Measurements from ENCODE around the gene CARS2. TPM values are rescaled to one million over a fixed set of nuclear protein-coding genes. Genes with fewer than 3 reads are reported as not detected.
"Not testable (repeated sequence)": the region's sequence is repeated elsewhere in the genome, so short reads cannot be mapped to it uniquely, and the experiment has no call there.

CARS2 gene
- total RNA-seq, 4 donors from 2014 or later = 49.0 to 78.1 (median 68.4) TPM

- Histone ChIP-seq H3K4me1 (no peaks in the 10 kb centered on the region), H3K27me3 (no peaks in the 10 kb centered on the region), H3K27ac (no peak overlapping the region), H3K36me3 (peaks cover 13 to 27% of the 10 kb centered on the region in 2 donors), H3K4me3 (replicated peaks in 1 of 3) (no peak overlapping the region), H3K9me3 (no peaks in the 10 kb centered on the region)
- intact Hi-C loops (cut with DNase I) = no loop called here
- DNase-seq = no peak
- no peak for TF ChIP-seq POLR2A (IDR thresholded peaks at IDR 0.05)
- TF ChIP-seq, protein P1, sequence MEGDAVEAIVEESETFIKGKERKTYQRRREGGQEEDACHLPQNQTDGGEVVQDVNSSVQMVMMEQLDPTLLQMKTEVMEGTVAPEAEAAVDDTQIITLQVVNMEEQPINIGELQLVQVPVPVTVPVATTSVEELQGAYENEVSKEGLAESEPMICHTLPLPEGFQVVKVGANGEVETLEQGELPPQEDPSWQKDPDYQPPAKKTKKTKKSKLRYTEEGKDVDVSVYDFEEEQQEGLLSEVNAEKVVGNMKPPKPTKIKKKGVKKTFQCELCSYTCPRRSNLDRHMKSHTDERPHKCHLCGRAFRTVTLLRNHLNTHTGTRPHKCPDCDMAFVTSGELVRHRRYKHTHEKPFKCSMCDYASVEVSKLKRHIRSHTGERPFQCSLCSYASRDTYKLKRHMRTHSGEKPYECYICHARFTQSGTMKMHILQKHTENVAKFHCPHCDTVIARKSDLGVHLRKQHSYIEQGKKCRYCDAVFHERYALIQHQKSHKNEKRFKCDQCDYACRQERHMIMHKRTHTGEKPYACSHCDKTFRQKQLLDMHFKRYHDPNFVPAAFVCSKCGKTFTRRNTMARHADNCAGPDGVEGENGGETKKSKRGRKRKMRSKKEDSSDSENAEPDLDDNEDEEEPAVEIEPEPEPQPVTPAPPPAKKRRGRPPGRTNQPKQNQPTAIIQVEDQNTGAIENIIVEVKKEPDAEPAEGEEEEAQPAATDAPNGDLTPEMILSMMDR (IDR thresholded peaks at IDR 0.05) = no peak
- 90 to 92% methylated on average over 12 of the region's 12 CpGs for WGBS, 2 donors
Observed at GRCh38 chr13:110682746-110683145, 23.2 kb downstream of the CARS2 start.

DNA sequence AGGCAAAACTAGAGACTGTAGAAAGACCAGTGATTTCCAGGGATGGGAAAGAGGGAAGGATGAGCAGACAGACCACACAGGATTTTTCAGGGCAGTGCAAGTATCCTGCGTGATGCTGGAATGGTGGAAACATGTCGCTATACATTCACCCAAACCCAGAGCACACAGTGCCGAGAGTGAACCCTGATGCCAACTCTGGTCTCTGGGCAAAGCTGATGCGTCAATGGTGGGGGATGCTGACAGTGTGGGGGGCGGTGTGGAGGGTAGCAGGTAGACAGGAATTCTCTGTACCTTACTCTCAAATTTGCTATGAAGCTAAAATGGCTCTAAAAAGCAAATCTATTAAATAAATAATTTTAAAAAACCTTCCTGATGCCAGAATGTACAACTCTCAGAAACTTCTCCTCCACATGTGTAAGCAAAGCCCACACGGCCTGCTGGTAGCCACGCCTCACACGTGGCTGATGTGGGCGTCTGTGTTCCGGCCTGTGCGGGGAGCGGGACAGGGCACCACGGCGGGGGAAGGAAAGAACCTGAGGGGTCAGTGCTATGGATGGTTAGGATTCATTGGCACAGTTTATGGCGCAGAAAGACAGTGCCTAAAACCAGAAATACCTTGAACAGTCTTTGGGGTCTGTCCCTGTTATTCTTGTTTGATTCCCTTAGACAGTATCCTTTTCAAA lies 23.9 kb downstream of the CARS2 start:
- no peak overlapping the region for H3K4me3 ChIP-seq (replicated peaks in 1 of 3)
- no peaks in the 10 kb centered on the region for H3K27me3 ChIP-seq
- intact Hi-C loops (cut with DNase I) = no loop called here
- H3K4me1 ChIP-seq = no peaks in the 10 kb centered on the region
- DNase-seq = no peak
- 90% methylated on average over 15 of the region's 15 CpGs for WGBS, 2 donors
- H3K9me3 ChIP-seq = no peaks in the 10 kb centered on the region
- no peak overlapping the region for H3K27ac ChIP-seq
- TF ChIP-seq POLR2A (IDR thresholded peaks at IDR 0.05) = no peak
- peaks cover 10 to 24% of the 10 kb centered on the region in 2 donors for H3K36me3 ChIP-seq

DNA sequence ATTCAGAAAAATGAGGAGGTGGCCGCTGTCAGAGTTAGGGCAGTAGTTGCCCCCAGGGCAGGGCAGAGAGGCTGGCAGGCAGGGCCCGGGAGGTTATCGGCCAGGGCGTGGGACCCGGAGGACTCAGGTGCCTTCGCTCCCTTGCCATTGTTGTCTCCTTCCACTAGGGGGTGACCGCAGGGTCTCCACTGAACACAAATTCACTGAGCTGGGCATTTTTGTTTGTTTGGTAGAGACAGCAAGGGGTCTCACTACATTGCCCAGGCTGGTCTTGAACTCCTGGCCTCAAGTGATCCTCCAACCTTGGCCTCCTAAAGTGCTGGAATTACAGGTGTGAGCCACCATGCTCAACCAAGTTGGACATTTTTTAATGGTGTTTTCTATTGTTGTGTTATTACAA lies 25.1 kb downstream of the CARS2 start:
- Histone ChIP-seq H3K36me3 (peaks cover 18 to 23% of the 10 kb centered on the region in 2 donors), H3K9me3 (no peaks in the 10 kb centered on the region), H3K27me3 (no peaks in the 10 kb centered on the region), H3K4me3 (replicated peaks in 1 of 3) (no peak overlapping the region), H3K27ac (no peak overlapping the region), H3K4me1 (no peaks in the 10 kb centered on the region)
- intact Hi-C loops (cut with DNase I) = no loop called here
- no peak for TF ChIP-seq POLR2A (IDR thresholded peaks at IDR 0.05)
- TF ChIP-seq, protein P1 (IDR thresholded peaks at IDR 0.05) = peak in 2 of 6 experiments; percentile 15 to 17
- 83 to 88% methylated on average over 7 of the region's 7 CpGs for WGBS, 2 donors
- DNase-seq = no peak

- intact Hi-C loops (cut with DNase I) = no loop called here
- no peak for TF ChIP-seq POLR2A (IDR thresholded peaks at IDR 0.05)
- TF ChIP-seq, protein P1 (IDR thresholded peaks at IDR 0.05) = no peak
- Histone ChIP-seq H3K9me3 (no peaks in the 10 kb centered on the region), H3K27ac (no peak overlapping the region), H3K4me1 (no peaks in the 10 kb centered on the region), H3K36me3 (peaks cover 18 to 21% of the 10 kb centered on the region in 2 donors), H3K4me3 (replicated peaks in 1 of 3) (no peak overlapping the region), H3K27me3 (no peaks in the 10 kb centered on the region)
- 90 to 93% methylated on average over 26 to 28 of the region's 28 CpGs for WGBS, 2 donors
- DNase-seq = no peak
Observed at GRCh38 chr13:110677731-110678545, 28.0 kb downstream of the CARS2 start.

DNA sequence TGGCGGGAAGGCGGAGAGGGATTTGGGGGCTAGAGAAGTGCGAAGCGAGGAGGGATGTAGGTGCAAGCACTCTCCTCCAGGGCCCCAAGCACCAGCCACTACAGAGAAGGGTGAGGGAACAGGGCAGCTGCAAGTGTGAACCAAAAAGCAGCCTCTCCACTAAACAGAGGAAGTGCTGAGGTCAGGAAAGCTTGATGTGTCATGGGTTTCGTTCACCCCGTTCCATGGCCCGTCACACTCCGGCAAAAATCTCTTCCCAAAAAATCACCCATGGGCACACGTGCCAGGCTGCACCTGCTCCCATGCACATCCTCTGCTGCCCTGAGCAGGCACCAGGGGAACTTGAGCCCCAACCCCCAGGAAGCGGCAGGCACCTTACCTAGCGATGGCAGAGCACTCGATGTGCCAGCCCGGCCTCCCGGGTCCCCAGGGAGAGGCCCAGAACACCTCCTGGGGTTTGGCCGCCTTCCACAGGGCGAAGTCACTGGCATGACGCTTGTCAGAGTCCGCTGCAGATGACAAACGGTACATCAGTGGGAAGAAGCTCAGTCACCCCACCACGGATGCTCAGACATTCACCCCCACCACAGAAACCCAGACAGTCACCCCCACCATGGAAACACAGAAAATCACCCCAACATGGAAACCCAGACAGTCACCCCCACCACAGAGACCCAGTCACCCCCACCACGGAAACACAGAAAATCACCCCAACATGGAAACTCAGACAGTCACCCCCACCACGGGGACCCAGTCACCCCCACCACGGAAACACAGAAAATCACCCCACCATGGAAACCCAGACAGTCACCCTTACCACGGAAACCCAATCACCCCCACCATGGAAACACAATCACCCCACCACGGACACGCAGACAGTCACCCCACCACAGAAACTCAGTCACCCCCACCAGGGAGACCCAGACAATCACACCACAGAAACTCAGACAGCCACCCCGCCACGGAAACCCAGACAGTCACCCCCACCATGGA lies 29.0 kb downstream of the CARS2 start:
- H3K27me3 ChIP-seq = no peaks in the 10 kb centered on the region
- TF ChIP-seq, protein P1 (IDR thresholded peaks at IDR 0.05) = no peak
- no peak for TF ChIP-seq POLR2A (IDR thresholded peaks at IDR 0.05)
- intact Hi-C loops (cut with DNase I) = no loop called here
- H3K9me3 ChIP-seq = no peaks in the 10 kb centered on the region
- 88 to 92% methylated on average over 12 to 28 of the region's 28 CpGs for WGBS, 2 donors
- no peaks in the 10 kb centered on the region for H3K4me1 ChIP-seq
- no peak overlapping the region for H3K4me3 ChIP-seq (replicated peaks in 1 of 3)
- DNase-seq = peak in 1 of 2 donors; percentile 18
- H3K27ac ChIP-seq = no peak overlapping the region
- H3K36me3 ChIP-seq = peaks cover 13 to 14% of the 10 kb centered on the region in 2 donors

GRCh38 chr13:110669814-110670213 lies 36.1 kb downstream of the CARS2 start:
- H3K27ac ChIP-seq; intact Hi-C loops (cut with DNase I); H3K4me3 ChIP-seq (replicated peaks in 1 of 3); H3K27me3 ChIP-seq; DNase-seq; H3K4me1 ChIP-seq; H3K9me3 ChIP-seq: not testable (repeated sequence)
- H3K36me3 ChIP-seq = peaks cover 17 to 30% of the 10 kb centered on the region in 2 donors
- 94 to 96% methylated on average over 9 to 11 of the region's 11 CpGs for WGBS, 2 donors
